IPS-NIHi11 (cell line): Measurements from ENCODE around the gene GNS.

Source experiments
- DNase-seq: peaks from one replicate; pipeline ENCODE4 v3.0.0; 2012; ENCODE audit warnings: mixed read lengths, low spot score

GNS gene

GRCh38 chr12:64673490-64674169 lies 85.6 kb downstream of the GNS start:
- peak; percentile 68 for DNase-seq

DNA sequence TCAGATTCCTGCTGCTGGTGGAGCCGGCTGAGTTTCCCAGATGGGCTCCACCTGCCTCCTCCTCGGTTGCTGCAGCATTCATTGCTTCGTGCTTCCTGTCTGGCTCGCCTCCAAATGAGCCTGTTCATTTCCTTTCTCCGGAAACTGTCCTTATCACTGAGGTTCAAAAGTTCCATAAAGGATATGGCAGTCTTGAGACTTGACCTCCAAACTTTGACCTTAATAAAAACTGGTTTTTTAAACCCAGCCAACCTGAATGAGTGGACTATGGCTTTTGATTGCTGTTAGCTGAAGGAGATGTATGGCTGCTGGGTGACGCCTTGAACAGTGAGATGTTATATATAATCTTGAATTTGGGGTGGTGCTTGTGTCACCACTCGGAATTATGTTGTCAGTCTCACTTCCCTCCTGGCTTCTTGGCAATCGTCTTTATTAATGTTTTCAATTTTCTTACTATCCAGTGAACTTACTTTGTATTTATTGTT lies 86.2 kb downstream of the GNS start:
- DNase-seq = no peak

GRCh38 chr12:64671681-64672080 lies 87.5 kb downstream of the GNS start:
- DNase-seq = no peak

- DNase-seq = no peak
Measured at GRCh38 chr12:64670919-64671639, 88.1 kb downstream of the GNS start.

DNA sequence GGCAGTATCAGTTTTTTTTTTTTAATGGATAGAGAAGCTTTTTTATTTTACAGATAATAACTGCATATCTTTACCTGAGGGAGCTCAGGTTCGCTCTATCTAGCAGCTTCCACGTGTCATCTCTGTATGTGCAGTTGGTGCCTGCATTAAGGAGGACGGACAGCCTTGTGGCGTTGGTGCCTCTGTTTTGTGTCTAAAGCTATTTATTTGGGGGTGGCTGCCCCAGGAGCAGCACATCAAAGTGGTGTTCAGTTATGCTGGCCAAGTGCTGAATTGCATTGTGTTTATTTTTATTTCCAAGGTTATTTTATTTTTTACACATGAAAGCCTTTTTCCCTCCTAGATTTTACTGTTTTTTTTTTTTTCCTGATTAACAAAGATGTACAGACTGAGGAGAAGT lies 89.2 kb downstream of the GNS start:
- no peak for DNase-seq

- DNase-seq = peak; percentile 38
Measured at GRCh38 chr12:64669270-64669842, 89.8 kb downstream of the GNS start.

DNA sequence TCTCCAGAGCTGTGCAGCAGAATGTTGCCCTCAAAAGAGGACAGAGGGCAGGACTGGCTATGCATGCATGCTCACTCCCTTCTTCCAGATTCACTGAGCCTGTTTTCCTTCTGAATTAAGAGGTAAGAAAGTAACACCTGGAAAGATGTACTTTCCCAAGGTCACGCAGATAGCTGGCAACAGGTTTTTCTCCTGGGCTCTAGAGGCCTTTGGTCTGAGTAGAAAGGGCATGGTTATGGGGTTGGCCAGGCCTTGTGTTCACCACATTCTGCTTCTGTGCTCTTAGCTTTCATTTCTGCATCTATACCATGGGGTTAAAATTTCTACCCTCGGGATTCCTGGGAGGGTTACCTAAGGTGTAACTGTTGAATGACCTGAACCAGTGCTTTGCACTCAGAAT lies 91.4 kb downstream of the GNS start:
- DNase-seq = no peak

GRCh38 chr12:64666054-64666914 lies 92.9 kb downstream of the GNS start:
- DNase-seq = no peak

GRCh38 chr12:64665514-64665913 lies 93.7 kb downstream of the GNS start:
- DNase-seq = no peak
